Globus pallidus (tissue), 1 donor: Measurements from ENCODE around the gene VAT1L.

Source experiments
- DNase-seq: peaks from one replicate; pipeline ENCODE4 v3.0.0-alpha.2; 2015; ENCODE audit warnings: low spot score

VAT1L gene, protein sequence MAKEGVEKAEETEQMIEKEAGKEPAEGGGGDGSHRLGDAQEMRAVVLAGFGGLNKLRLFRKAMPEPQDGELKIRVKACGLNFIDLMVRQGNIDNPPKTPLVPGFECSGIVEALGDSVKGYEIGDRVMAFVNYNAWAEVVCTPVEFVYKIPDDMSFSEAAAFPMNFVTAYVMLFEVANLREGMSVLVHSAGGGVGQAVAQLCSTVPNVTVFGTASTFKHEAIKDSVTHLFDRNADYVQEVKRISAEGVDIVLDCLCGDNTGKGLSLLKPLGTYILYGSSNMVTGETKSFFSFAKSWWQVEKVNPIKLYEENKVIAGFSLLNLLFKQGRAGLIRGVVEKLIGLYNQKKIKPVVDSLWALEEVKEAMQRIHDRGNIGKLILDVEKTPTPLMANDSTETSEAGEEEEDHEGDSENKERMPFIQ

GRCh38 chr16:77788181-77789084, at the start of gene VAT1L:
VAT1L (plus strand) TSS chr16:77788564; CDS start chr16:77788683, 119 bp downstream.
- DNase-seq, result peak; percentile 51

- no peak for DNase-seq
Measured at GRCh38 chr16:77738706-77739558, 49.4 kb upstream of the VAT1L start.

- DNase-seq, result no peak
Measured at GRCh38 chr16:77739559-77739892, 48.8 kb upstream of the VAT1L start.

- DNase-seq, result no peak
Measured at GRCh38 chr16:77744141-77744540, 44.2 kb upstream of the VAT1L start.

- DNase-seq, result no peak
Measured at GRCh38 chr16:77745972-77746371, 42.4 kb upstream of the VAT1L start.

- no peak for DNase-seq
Measured at GRCh38 chr16:77748421-77749005, 39.9 kb upstream of the VAT1L start.

DNA sequence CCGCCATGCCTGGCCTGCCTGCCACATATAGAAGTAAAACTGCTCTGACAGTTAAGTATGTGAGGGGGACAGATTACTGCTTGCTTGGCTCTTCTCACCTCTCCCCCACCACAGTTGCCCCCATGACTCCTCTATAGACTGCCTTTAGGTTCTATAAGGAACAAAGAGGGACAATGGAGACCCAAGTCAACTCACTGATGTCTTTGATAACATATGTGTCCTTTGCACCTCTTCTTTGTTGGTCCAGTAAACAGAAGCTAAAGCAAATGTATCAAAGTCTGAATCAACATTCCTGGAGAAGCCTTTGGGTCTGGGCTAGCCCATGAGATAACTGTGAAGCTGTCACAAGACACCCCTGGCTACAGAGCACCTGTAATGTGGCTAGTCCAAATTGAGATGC, 38.9 kb upstream of the VAT1L start:
- DNase-seq, result no peak

DNA sequence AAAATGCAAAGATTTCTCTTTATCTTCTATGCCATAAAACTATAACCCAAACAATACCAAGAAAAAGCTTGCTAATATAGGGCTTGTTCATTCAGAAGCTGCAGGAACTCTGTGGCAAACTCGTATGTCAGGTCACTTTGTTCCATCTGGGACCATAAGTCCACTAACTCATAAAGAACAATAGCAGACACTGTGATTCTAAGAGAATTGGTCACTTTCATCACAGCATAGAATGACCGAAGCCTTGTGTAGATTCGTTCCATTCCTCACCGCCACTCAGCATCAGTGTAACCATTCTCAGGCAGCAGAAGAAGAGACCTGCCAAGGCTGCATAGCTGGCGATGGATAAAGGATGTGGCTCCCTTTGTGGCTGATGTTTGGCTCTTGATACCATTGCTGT, 30.3 kb upstream of the VAT1L start:
- peak; percentile 23 for DNase-seq

- no peak for DNase-seq
Measured at GRCh38 chr16:77758508-77758907, 29.9 kb upstream of the VAT1L start.

DNA sequence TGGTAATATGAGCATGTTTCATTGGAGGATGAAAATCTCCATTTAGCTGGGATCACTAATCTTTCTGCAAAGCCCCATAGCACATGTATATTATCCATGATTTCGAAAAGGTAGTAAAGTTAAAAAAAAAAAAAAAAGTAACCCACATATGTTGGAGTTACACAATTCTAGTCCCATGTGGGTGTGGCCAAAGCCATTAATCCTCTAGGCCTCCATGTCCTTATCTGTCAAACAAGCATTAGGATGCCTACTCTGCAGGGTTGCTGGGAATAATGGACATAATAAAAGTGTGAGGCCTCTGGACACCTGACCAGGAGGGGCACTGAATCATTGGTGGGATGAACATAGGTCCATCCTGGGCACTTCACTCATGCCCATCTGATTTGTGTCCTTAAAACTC, 29.2 kb upstream of the VAT1L start:
- DNase-seq, result no peak

- DNase-seq, result no peak
Measured at GRCh38 chr16:77759821-77760220, 28.5 kb upstream of the VAT1L start.

DNA sequence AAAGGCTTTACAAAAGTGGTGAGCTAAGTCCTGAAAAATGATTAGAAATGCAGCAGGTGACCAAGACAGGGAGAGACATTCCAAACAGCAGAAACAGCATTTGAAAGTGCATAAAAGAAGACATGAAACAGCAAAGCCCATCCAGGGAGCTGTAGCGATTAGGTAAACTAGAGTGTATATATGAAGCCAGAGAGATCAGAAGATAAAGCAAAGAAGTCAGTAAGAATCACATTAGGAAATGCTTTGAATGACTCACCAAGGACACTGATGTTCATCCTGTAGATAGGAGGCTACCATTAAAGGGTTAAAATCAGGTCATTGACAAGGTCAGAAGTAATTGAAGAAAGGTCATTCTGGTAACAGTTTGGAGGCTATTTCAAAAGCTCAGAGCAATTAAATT, 27.6 kb upstream of the VAT1L start:
- DNase-seq, result no peak

DNA sequence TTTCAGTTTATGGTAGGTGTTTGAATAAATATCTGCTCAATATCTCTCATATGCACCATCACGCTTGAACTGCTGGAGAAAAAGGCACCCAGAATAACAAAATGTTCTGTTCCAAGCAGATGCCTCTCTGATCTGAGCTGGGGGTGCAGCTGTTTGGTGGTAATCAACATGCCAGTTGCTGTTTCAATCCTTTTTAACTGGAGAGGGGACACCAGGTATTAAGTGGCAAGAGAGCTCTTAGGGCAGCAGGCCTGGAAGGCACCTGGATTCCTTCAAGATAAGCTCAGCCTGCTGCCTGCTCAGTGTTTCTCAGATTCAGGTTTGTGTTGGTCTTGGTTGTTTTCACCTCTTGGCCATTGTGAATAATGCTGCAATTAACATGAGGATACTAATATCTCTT, 27.2 kb upstream of the VAT1L start:
- DNase-seq, result no peak

- no peak for DNase-seq
Measured at GRCh38 chr16:77762262-77762661, 26.1 kb upstream of the VAT1L start.

DNA sequence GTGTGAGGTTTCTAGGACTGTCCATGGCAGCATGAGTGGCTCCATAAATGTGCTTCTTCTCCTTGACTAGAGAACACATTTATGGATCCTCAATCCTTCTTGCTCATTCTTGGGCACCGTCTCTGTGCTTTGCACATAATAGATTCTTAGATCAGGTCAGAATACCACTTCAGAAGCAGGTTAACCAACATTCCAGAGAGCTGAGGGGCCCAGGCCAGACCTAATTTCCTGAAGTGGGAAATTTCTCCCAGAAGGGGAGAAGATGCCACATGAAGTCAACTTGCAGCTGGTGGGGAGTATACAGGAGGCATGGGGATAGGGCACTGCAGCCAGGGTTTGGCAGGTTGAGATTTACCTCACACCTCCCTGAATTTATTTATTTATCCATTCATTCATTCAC, 24.4 kb upstream of the VAT1L start:
- no peak for DNase-seq

- no peak for DNase-seq
Measured at GRCh38 chr16:77767211-77767610, 21.2 kb upstream of the VAT1L start.

- DNase-seq, result no peak
Measured at GRCh38 chr16:77767826-77768225, 20.5 kb upstream of the VAT1L start.

GRCh38 chr16:77775911-77776909, 12.2 kb upstream of the VAT1L start:
- DNase-seq, result no peak

DNA sequence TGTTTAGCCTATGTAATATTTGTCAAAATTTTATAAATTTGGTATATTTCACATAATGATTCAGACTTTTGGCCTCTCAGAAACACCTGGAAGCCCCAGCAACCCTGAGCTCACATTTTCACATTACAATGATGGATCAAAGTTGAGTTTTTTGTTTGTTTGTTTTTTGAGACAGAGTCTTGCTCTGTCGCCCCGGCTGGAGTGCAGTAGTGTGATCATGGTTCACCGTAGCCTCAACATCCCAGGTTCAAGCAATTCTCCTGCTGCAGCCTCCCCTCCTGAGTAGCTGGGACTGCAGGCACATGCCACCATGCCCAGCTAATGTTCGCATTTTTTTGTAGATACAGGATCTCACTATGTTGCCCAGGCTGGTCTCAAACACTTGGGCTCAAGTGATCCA, 10.6 kb upstream of the VAT1L start:
- DNase-seq, result no peak

DNA sequence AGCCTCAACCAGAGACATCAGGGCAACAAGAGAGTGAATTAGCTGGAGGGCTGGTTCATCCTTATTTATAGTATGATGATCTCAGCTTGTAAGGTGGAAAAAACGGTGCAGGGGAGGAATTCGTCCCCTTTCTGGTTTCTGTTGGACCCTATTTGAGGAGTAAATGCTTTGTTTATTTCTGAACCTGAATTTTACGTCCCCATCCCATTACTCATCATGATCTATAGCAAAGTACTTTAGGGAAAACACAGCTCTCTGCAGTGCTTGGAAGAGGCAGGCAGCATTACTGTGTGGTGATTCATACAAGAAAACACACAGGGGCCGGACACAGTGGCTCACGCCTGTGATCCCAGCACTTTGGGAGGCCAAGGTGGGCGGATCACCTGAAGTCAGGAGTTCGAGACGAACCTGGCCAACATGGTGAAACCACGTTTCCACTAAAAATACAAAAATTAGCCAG, 8.0 kb upstream of the VAT1L start:
- DNase-seq, result no peak

- DNase-seq, result no peak
Measured at GRCh38 chr16:77781091-77781490, 7.3 kb upstream of the VAT1L start.
